NT2/D1 (cell line): Measurements from ENCODE around the gene ZNF716.

Experiments used
- YY1 ChIP-seq: IDR thresholded peaks from 2 replicates; pipeline ENCODE4 v1.6.1; 2011; ENCODE audit not compliant: insufficient read length, insufficient read depth
- ZNF274 ChIP-seq: IDR thresholded peaks from 2 replicates; pipeline ENCODE4 v1.6.1; 2011; ENCODE audit warnings: mild to moderate bottlenecking, low read depth, low read length

DNA sequence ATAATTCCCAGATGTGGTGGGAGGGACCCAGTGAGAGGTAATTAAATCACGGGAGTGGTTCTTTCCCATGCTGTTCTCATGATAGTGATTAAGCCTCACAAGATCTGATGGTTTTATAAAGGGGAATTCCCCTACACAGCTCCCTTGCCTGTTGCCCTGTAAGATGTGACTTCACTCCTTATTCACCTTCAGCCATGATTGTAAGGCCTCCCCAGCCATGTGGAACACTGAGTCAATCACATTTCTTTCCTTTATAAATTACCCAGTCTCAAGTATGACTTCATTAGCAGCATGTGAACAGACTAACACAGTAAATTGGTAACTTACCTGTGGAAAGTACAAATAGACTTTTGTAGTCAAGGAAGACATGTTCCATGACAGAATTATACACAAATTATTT lies 55.2 kb downstream of the ZNF716 start:
- no peak for TF ChIP-seq ZNF274
- TF ChIP-seq YY1 = no peak
